Activated effector memory CD4-positive, alpha-beta T cell treated with Interleukin-2 at 50 U/mL for 16 hours (primary cell): ENCODE data around the gene CHRM1.
"Not testable (repeated sequence)": the region's sequence is repeated elsewhere in the genome, so short reads cannot be mapped to it uniquely, and the experiment has no call there.

Experiments used
- DNase-seq: peaks from one replicate; pipeline ENCODE4 v3.0.0-alpha.2; 2020

The CHRM1 gene

GRCh38 chr11:62863687-62864335 lies 57.4 kb downstream of the CHRM1 start:
- DNase-seq, result no peak

- not testable (repeated sequence) for DNase-seq
Measured at GRCh38 chr11:62861564-62862192, 59.5 kb downstream of the CHRM1 start.

GRCh38 chr11:62860835-62861563 lies 60.2 kb downstream of the CHRM1 start:
- DNase-seq, result no peak

- not testable (repeated sequence) for DNase-seq
Measured at GRCh38 chr11:62859281-62859703, 61.9 kb downstream of the CHRM1 start.
